Stomach (tissue), 9 donors: ENCODE data around the gene C3. TPM values are rescaled to one million over a fixed set of nuclear protein-coding genes. Genes with fewer than 3 reads are reported as not detected.

Source experiments
- DNase-seq, 2 donors: peaks; one replicate each; pipeline versions ENCODE4 v3.0.0 to v3.0.0-alpha.2; 2013 to 2019
- H3K27ac ChIP-seq, 5 donors: fragments of 200-600 bp in 4 of 5; sonication (generic) in 4 of 5; one replicate each; pipeline ENCODE4 v1.5.1; 2013 to 2019; ENCODE audit warnings: mild to moderate bottlenecking in 1 of 5, moderate library complexity in 1 of 5
- H3K27me3 ChIP-seq, 3 donors: fragments of 200-600 bp; sonication (generic); one replicate each; pipeline ENCODE4 v1.5.1; 2017 to 2019; ENCODE audit warnings: mixed run types in 1 of 3
- H3K36me3 ChIP-seq, 4 donors: fragments of 200-600 bp; sonication (generic); 1 replicate in 3 of 4; 2 replicates in 1 of 4; pipeline ENCODE4 v1.5.1; 2016 to 2019
- H3K4me1 ChIP-seq, 4 donors: fragments of 200-600 bp; sonication (generic); one replicate each; pipeline ENCODE4 v1.5.1; 2016 to 2019
- H3K4me3 ChIP-seq, 4 donors: fragments of 200-600 bp; sonication (generic) in 3 of 4; one replicate each; pipeline ENCODE4 v1.5.1; 2016 to 2019; ENCODE audit warnings: mild to moderate bottlenecking in 1 of 4
- H3K9me3 ChIP-seq, 4 donors: fragments of 200-600 bp; sonication (generic); one replicate each; pipeline ENCODE4 v1.5.1; 2016 to 2019
- CTCF ChIP-seq, 7 experiments: fragments of 450-650 bp in 4 of 7; fragments of 200-600 bp in 3 of 7; sonication (generic) in 3 of 7; IDR thresholded peaks; one replicate each; pipeline ENCODE4 v1.5.1; 2016 to 2019; ENCODE audit warnings: antibody characterized with exemption in 7 of 7, control low read depth in 2 of 7, mild to moderate bottlenecking in 1 of 7
- EP300 ChIP-seq: sonication (generic); formaldehyde crosslinking; IDR thresholded peaks from one replicate; pipeline ENCODE4 v1.6.1; 2017; ENCODE audit warnings: antibody characterized with exemption
- POLR2A ChIP-seq, 4 donors: fragments of 450-650 bp; IDR thresholded peaks; one replicate each; pipeline ENCODE4 v1.6.1; 2016; ENCODE audit warnings: antibody characterized with exemption in 4 of 4, control low read depth in 2 of 4, mild to moderate bottlenecking in 1 of 4, moderate library complexity in 1 of 4
- POLR2AphosphoS5 ChIP-seq, 3 donors: sonication (generic); formaldehyde crosslinking; IDR thresholded peaks; one replicate each; pipeline ENCODE4 v1.6.1; 2016; ENCODE audit warnings: antibody characterized with exemption in 3 of 3
- WGBS, 5 donors: extraction: QIAGEN DNeasy Blood & Tissue Kit in 3 of 5; methylation state at CpG; one replicate each; pipeline versions ENCODE4 v1.1.5 to v1.1.7; 2013 to 2018; 5-methylcytosine and 5-hydroxymethylcytosine counted together
- intact Hi-C: fragments of 100-400 bp; cut with DNase I; formaldehyde crosslinking; loops from one replicate; pipeline ENCODE4 v1.15.1; 2023; ENCODE audit warnings: low total_unique reads
- polyA plus RNA-seq, 3 donors: library from polyadenylated mRNA; stranded (reverse); fragments of 200-250 nt; gene quantifications; one replicate each; pipeline ENCODE4 v1.2.3, GENCODE V29; 2013
- total RNA-seq, 5 donors: library from RNA; depleted of rRNA; stranded (reverse); fragments of >200 nt; gene quantifications; one replicate each; pipeline versions ENCODE4 v1.1.0 to v1.2.3, GENCODE V29; 2014 to 2016
- donor health status: healthy with polysubstance abuse.
- donor health status: Bipolar disorder and iron deficiency.
- donor health status: healthy.

C3 gene
- total and polyA plus RNA-seq, 8 donors, result 22.8 to 1,672 (median 221) TPM

GRCh38 chr19:6723108-6723618, 2.7 kb upstream of the C3 start:
- Histone ChIP-seq H3K36me3 (no peaks in the 10 kb centered on the region), H3K27ac (peak overlapping the region in 4 of 5 donors; percentile 53 to 62 (median 57)), H3K9me3 (no peaks in the 10 kb centered on the region), H3K4me1 (peaks cover under 1 to 49% (median 13%) of the 10 kb centered on the region in 4 donors), H3K4me3 (no peak overlapping the region), H3K27me3 (peaks cover 0 to 13% (median 0%) of the 10 kb centered on the region in 3 donors)
- no peak for TF ChIP-seq POLR2A (IDR thresholded peaks at IDR 0.05)
- TF ChIP-seq CTCF (IDR thresholded peaks at IDR 0.05), result no peak
- no peak for TF ChIP-seq EP300
- TF ChIP-seq POLR2AphosphoS5 (IDR thresholded peaks at IDR 0.05), result no peak
- intact Hi-C loops, result no loop called here
- WGBS, 5 donors, result 24 to 31% (median 31%) methylated on average over 13 of the region's 13 CpGs
- peak in 1 of 2 donors; percentile 75 for DNase-seq

- intact Hi-C loops, result no loop called here
- Histone ChIP-seq H3K27me3 (peaks cover 0 to 23% (median 0%) of the 10 kb centered on the region in 3 donors), H3K9me3 (no peaks in the 10 kb centered on the region), H3K36me3 (no peaks in the 10 kb centered on the region), H3K4me3 (no peak overlapping the region), H3K27ac (peak overlapping the region in 1 of 5 donors; percentile 56), H3K4me1 (peaks cover 0 to 47% (median 13%) of the 10 kb centered on the region in 4 donors)
- TF ChIP-seq EP300 (no peak), CTCF (IDR thresholded peaks at IDR 0.05) (no peak), POLR2A (IDR thresholded peaks at IDR 0.05) (no peak), POLR2AphosphoS5 (IDR thresholded peaks at IDR 0.05) (no peak)
- WGBS, 5 donors, result 64 to 75% (median 68%) methylated on average over 5 of the region's 5 CpGs
- DNase-seq, result no peak
Measured at GRCh38 chr19:6721773-6722172, 1.3 kb upstream of the C3 start.

GRCh38 chr19:6721138-6721474, 656 bp upstream of the C3 start:
- peaks cover 0 to 24% (median 0%) of the 10 kb centered on the region in 3 donors for H3K27me3 ChIP-seq
- H3K27ac ChIP-seq, result peak overlapping the region in 2 of 5 donors; percentile 49 to 56
- no peak overlapping the region for H3K4me3 ChIP-seq
- no peaks in the 10 kb centered on the region for H3K9me3 ChIP-seq
- TF ChIP-seq POLR2A (IDR thresholded peaks at IDR 0.05), result no peak
- no peak for TF ChIP-seq CTCF (IDR thresholded peaks at IDR 0.05)
- TF ChIP-seq EP300, result no peak
- TF ChIP-seq POLR2AphosphoS5 (IDR thresholded peaks at IDR 0.05), result no peak
- no peaks in the 10 kb centered on the region for H3K36me3 ChIP-seq
- peaks cover 0 to 47% (median 13%) of the 10 kb centered on the region in 4 donors for H3K4me1 ChIP-seq
- DNase-seq, result no peak
- intact Hi-C loops, result no loop called here

- Histone ChIP-seq H3K27ac (no peak overlapping the region), H3K4me3 (peak overlapping the region in 3 of 4 donors; percentile 8 to 38 (median 29)), H3K9me3 (no peaks in the 10 kb centered on the region), H3K36me3 (no peaks in the 10 kb centered on the region), H3K4me1 (peaks cover 0 to 43% (median 13%) of the 10 kb centered on the region in 4 donors), H3K27me3 (peaks cover 0 to 28% (median 0%) of the 10 kb centered on the region in 3 donors)
- no peak for DNase-seq
- 88 to 93% (median 90%) methylated on average over 3 of the region's 3 CpGs for WGBS, 5 donors
- no peak for TF ChIP-seq CTCF (IDR thresholded peaks at IDR 0.05)
- intact Hi-C loops, result no loop called here
Measured at GRCh38 chr19:6719992-6720368, 470 bp downstream of the C3 start.
